GM23338 (cell line): Measurements from ENCODE around the gene TXNRD1. TPM values are rescaled to one million over a fixed set of nuclear protein-coding genes. Genes with fewer than 3 reads are reported as not detected.

Source experiments
- ATAC-seq: fragments of 200-7000 bp; cut with Tn5 transposase; 3 replicates; pipeline ENCODE4 v1.9.1; 2020
- DNase-seq: peaks from one replicate; pipeline ENCODE4 v3.0.0-alpha.2; 2015; ENCODE audit warnings: low spot score
- H2AFZ ChIP-seq: fragments of 200-600 bp; sonication (generic); 2 replicates; pipeline ENCODE4 v1.8.0; 2016; ENCODE audit warnings: antibody characterized with exemption, mild to moderate bottlenecking, moderate library complexity
- H3F3A ChIP-seq: fragments of 200-600 bp; sonication (generic); replicated peaks from 2 replicates; pipeline ENCODE4 v1.8.0; 2017; ENCODE audit warnings: antibody characterized with exemption, mixed run types, low read depth
- H3K27ac ChIP-seq: fragments of 200-600 bp; sonication (generic); 2 replicates; pipeline ENCODE4 v1.6.1; 2016; ENCODE audit warnings: low read depth
- H3K27me3 ChIP-seq: fragments of 200-600 bp; sonication (generic); 2 replicates; pipeline ENCODE4 v1.8.0; 2016; ENCODE audit warnings: mild to moderate bottlenecking, mixed run types, moderate library complexity; ENCODE audit not compliant: insufficient read depth
- H3K36me3 ChIP-seq: fragments of 200-600 bp; sonication (generic); 2 replicates; pipeline ENCODE4 v1.8.0; 2016; ENCODE audit warnings: mild to moderate bottlenecking; ENCODE audit not compliant: insufficient read depth
- H3K4me1 ChIP-seq: fragments of 200-600 bp; sonication (generic); 2 replicates; pipeline ENCODE4 v1.8.0; 2016; ENCODE audit warnings: mild to moderate bottlenecking, moderate library complexity; ENCODE audit not compliant: insufficient read depth
- H3K4me2 ChIP-seq: fragments of 200-600 bp; sonication (generic); 2 replicates; pipeline ENCODE4 v1.7.1; 2017; ENCODE audit warnings: mixed run types
- H3K4me3 ChIP-seq: fragments of 200-600 bp; sonication (generic); 2 replicates; pipeline ENCODE4 v1.6.1; 2016; ENCODE audit warnings: mixed run types
- H3K79me2 ChIP-seq: fragments of 200-600 bp; sonication (generic); replicated peaks from 2 replicates; pipeline ENCODE4 v1.8.0; 2017; ENCODE audit warnings: mild to moderate bottlenecking; ENCODE audit not compliant: insufficient read depth
- H3K9me2 ChIP-seq: fragments of 200-600 bp; sonication (generic); 2 replicates; pipeline ENCODE4 v1.8.0; 2017; ENCODE audit not compliant: insufficient read depth
- H4K20me1 ChIP-seq: fragments of 200-600 bp; sonication (generic); replicated peaks from 2 replicates; pipeline ENCODE4 v1.8.0; 2017; ENCODE audit warnings: mild to moderate bottlenecking; ENCODE audit not compliant: insufficient read depth
- H3K27ac Mint-ChIP-seq: 2 replicates; pipeline ENCODE4 v1.8.0; 2020; ENCODE audit warnings: inconsistent platforms, mild to moderate bottlenecking, moderate library complexity, mixed read lengths
- H3K27me3 Mint-ChIP-seq: 3 replicates; pipeline ENCODE4 v1.8.0; 2022; ENCODE audit warnings: low read depth, mild to moderate bottlenecking, moderate library complexity, mixed read lengths, inconsistent platforms; ENCODE audit not compliant: insufficient read depth, poor library complexity
- H3K36me3 Mint-ChIP-seq: 3 replicates; pipeline ENCODE4 v1.8.0; 2021; ENCODE audit warnings: low read depth, mild to moderate bottlenecking, inconsistent platforms, moderate library complexity, mixed read lengths
- H3K4me1 Mint-ChIP-seq: 3 replicates; pipeline ENCODE4 v1.8.0; 2020; ENCODE audit warnings: mild to moderate bottlenecking, inconsistent platforms, mixed read lengths
- H3K4me3 Mint-ChIP-seq: 3 replicates; pipeline ENCODE4 v1.8.0; 2021; ENCODE audit warnings: moderate library complexity, mild to moderate bottlenecking, inconsistent platforms, mixed read lengths
- H3K9me3 Mint-ChIP-seq: 3 replicates; pipeline ENCODE4 v1.8.0; 2020; ENCODE audit warnings: moderate library complexity, mild to moderate bottlenecking, inconsistent platforms, mixed read lengths
- CREB1 ChIP-seq: fragments of 250-450 bp; sonication (Bioruptor Pico); IDR thresholded peaks from 2 replicates; pipeline ENCODE4 v1.5.0; 2020; ENCODE audit warnings: low read depth, mild to moderate bottlenecking, moderate library complexity
- EZH2 ChIP-seq: fragments of 200-600 bp; sonication (generic); IDR thresholded peaks from one replicate; pipeline ENCODE4 v1.8.0; 2017; ENCODE audit warnings: antibody characterized with exemption, mild to moderate bottlenecking, low read depth; ENCODE audit not compliant: unreplicated experiment
- EZH2phosphoT487 ChIP-seq: fragments of 200-600 bp; sonication (generic); IDR thresholded peaks from one replicate; pipeline ENCODE4 v1.8.1; 2018; ENCODE audit warnings: antibody characterized with exemption; ENCODE audit not compliant: unreplicated experiment
- JUNB ChIP-seq: IDR thresholded peaks from one replicate; pipeline ENCODE4 v1.6.1; 2016; ENCODE audit warnings: antibody characterized with exemption; ENCODE audit not compliant: unreplicated experiment
- NANOG ChIP-seq: IDR thresholded peaks from 2 replicates; pipeline ENCODE4 v1.6.1; 2016; ENCODE audit warnings: antibody characterized with exemption, borderline replicate concordance
- POLR2AphosphoS5 ChIP-seq: IDR thresholded peaks from 2 replicates; pipeline ENCODE4 v1.6.1; 2016; ENCODE audit warnings: antibody characterized with exemption, low read depth
- STAT1 ChIP-seq: IDR thresholded peaks from one replicate; pipeline ENCODE4 v1.6.1; 2016; ENCODE audit warnings: antibody characterized with exemption; ENCODE audit not compliant: unreplicated experiment
- ZNF114 ChIP-seq: fragments of 250-450 bp; sonication (Bioruptor Pico); IDR thresholded peaks from 2 replicates; pipeline ENCODE4 v1.5.0; 2020; ENCODE audit warnings: mild to moderate bottlenecking, moderate library complexity
- ZNF331 ChIP-seq: fragments of 250-450 bp; sonication (Bioruptor Pico); IDR thresholded peaks from 2 replicates; pipeline ENCODE4 v1.5.0; 2020; ENCODE audit warnings: low read depth, mild to moderate bottlenecking, moderate library complexity
- polyA plus RNA-seq: library from polyadenylated mRNA; unstranded; fragments of >200 nt; fragmentation: Nextera tagmentation; extraction: Ambion mirVana; gene quantifications from 2 replicates; pipeline ENCODE4 v1.2.1, GENCODE V29; 2016
- total RNA-seq: library from RNA; depleted of rRNA; stranded (reverse); fragments of >200 nt; shearing (Covaris generic); gene quantifications from 2 replicates; pipeline ENCODE4 v1.2.3, GENCODE V29; 2014
- TF ChIP-seq, protein P1 (sequence below): fragments of 250-450 bp; sonication (Bioruptor Pico); IDR thresholded peaks from 2 replicates; pipeline ENCODE4 v1.5.0; 2020; ENCODE audit warnings: mild to moderate bottlenecking, moderate library complexity
- TF ChIP-seq, protein P2 (sequence below): IDR thresholded peaks from 2 replicates; pipeline ENCODE4 v1.6.1; 2016; ENCODE audit warnings: antibody characterized with exemption
- TF ChIP-seq, protein P3 (sequence below): IDR thresholded peaks from one replicate; pipeline ENCODE4 v1.6.1; 2018; ENCODE audit warnings: antibody characterized with exemption; ENCODE audit not compliant: unreplicated experiment
- TF ChIP-seq, protein P4 (sequence below), 2 experiments: fragments of 200-600 bp in 1 of 2; sonication (generic) in 1 of 2; conservative IDR thresholded peaks; 2 replicates each; pipeline versions ENCODE4 v1.5.1 to v1.6.1; 2016 to 2017; ENCODE audit warnings: antibody characterized with exemption in 2 of 2, low read depth in 2 of 2, mild to moderate bottlenecking in 2 of 2, moderate library complexity in 1 of 2

Gene TXNRD1
- total and polyA plus RNA-seq, 2 experiments from 2014 or later: 115 to 127 TPM

DNA sequence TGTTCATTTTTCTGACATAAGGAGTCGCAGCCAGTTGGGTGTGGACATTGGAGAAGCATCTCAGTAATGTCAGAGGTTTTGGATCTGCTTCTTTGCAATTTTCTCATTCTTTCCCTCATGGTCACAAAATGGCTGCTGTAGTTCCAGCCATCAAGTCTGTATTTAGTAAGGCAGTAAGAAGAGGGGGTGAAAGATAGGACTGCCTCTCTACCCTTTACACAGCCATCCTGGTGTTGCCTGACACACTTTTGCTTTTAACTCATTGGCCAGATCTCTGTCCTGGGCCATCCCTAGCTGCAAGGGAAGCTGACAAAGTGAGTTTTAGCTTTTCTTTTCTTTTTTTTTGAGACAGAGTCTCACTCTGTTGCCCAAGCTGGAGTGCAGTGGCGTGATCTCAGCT is 154.1 kb downstream of the TXNRD1 start:
- H4K20me1 ChIP-seq: no peaks in the 10 kb centered on the region
- TF ChIP-seq, protein P1, sequence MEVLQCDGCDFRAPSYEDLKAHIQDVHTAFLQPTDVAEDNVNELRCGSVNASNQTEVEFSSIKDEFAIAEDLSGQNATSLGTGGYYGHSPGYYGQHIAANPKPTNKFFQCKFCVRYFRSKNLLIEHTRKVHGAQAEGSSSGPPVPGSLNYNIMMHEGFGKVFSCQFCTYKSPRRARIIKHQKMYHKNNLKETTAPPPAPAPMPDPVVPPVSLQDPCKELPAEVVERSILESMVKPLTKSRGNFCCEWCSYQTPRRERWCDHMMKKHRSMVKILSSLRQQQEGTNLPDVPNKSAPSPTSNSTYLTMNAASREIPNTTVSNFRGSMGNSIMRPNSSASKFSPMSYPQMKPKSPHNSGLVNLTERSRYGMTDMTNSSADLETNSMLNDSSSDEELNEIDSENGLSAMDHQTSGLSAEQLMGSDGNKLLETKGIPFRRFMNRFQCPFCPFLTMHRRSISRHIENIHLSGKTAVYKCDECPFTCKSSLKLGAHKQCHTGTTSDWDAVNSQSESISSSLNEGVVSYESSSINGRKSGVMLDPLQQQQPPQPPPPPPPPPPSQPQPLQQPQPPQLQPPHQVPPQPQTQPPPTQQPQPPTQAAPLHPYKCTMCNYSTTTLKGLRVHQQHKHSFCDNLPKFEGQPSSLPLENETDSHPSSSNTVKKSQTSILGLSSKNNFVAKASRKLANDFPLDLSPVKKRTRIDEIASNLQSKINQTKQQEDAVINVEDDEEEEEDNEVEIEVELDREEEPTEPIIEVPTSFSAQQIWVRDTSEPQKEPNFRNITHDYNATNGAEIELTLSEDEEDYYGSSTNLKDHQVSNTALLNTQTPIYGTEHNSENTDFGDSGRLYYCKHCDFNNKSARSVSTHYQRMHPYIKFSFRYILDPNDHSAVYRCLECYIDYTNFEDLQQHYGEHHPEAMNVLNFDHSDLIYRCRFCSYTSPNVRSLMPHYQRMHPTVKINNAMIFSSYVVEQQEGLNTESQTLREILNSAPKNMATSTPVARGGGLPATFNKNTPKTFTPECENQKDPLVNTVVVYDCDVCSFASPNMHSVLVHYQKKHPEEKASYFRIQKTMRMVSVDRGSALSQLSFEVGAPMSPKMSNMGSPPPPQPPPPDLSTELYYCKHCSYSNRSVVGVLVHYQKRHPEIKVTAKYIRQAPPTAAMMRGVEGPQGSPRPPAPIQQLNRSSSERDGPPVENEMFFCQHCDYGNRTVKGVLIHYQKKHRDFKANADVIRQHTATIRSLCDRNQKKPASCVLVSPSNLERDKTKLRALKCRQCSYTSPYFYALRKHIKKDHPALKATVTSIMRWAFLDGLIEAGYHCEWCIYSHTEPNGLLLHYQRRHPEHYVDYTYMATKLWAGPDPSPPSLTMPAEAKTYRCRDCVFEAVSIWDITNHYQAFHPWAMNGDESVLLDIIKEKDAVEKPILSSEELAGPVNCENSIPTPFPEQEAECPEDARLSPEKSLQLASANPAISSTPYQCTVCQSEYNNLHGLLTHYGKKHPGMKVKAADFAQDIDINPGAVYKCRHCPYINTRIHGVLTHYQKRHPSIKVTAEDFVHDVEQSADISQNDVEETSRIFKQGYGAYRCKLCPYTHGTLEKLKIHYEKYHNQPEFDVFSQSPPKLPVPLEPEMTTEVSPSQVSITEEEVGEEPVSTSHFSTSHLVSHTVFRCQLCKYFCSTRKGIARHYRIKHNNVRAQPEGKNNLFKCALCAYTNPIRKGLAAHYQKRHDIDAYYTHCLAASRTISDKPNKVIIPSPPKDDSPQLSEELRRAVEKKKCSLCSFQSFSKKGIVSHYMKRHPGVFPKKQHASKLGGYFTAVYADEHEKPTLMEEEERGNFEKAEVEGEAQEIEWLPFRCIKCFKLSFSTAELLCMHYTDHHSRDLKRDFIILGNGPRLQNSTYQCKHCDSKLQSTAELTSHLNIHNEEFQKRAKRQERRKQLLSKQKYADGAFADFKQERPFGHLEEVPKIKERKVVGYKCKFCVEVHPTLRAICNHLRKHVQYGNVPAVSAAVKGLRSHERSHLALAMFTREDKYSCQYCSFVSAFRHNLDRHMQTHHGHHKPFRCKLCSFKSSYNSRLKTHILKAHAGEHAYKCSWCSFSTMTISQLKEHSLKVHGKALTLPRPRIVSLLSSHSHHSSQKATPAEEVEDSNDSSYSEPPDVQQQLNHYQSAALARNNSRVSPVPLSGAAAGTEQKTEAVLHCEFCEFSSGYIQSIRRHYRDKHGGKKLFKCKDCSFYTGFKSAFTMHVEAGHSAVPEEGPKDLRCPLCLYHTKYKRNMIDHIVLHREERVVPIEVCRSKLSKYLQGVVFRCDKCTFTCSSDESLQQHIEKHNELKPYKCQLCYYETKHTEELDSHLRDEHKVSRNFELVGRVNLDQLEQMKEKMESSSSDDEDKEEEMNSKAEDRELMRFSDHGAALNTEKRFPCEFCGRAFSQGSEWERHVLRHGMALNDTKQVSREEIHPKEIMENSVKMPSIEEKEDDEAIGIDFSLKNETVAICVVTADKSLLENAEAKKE (CRISPR knock-in tag): no peak
- TF ChIP-seq STAT1: no peak
- no peak for TF ChIP-seq JUNB
- TF ChIP-seq CREB1 (CRISPR knock-in tag): no peak
- TF ChIP-seq, protein P2, sequence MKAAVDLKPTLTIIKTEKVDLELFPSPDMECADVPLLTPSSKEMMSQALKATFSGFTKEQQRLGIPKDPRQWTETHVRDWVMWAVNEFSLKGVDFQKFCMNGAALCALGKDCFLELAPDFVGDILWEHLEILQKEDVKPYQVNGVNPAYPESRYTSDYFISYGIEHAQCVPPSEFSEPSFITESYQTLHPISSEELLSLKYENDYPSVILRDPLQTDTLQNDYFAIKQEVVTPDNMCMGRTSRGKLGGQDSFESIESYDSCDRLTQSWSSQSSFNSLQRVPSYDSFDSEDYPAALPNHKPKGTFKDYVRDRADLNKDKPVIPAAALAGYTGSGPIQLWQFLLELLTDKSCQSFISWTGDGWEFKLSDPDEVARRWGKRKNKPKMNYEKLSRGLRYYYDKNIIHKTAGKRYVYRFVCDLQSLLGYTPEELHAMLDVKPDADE: no peak
- TF ChIP-seq ZNF331 (CRISPR knock-in tag): no peak
- no peak for TF ChIP-seq NANOG
- TF ChIP-seq, protein P3, sequence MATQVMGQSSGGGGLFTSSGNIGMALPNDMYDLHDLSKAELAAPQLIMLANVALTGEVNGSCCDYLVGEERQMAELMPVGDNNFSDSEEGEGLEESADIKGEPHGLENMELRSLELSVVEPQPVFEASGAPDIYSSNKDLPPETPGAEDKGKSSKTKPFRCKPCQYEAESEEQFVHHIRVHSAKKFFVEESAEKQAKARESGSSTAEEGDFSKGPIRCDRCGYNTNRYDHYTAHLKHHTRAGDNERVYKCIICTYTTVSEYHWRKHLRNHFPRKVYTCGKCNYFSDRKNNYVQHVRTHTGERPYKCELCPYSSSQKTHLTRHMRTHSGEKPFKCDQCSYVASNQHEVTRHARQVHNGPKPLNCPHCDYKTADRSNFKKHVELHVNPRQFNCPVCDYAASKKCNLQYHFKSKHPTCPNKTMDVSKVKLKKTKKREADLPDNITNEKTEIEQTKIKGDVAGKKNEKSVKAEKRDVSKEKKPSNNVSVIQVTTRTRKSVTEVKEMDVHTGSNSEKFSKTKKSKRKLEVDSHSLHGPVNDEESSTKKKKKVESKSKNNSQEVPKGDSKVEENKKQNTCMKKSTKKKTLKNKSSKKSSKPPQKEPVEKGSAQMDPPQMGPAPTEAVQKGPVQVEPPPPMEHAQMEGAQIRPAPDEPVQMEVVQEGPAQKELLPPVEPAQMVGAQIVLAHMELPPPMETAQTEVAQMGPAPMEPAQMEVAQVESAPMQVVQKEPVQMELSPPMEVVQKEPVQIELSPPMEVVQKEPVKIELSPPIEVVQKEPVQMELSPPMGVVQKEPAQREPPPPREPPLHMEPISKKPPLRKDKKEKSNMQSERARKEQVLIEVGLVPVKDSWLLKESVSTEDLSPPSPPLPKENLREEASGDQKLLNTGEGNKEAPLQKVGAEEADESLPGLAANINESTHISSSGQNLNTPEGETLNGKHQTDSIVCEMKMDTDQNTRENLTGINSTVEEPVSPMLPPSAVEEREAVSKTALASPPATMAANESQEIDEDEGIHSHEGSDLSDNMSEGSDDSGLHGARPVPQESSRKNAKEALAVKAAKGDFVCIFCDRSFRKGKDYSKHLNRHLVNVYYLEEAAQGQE: no peak
- TF ChIP-seq, protein P4, sequence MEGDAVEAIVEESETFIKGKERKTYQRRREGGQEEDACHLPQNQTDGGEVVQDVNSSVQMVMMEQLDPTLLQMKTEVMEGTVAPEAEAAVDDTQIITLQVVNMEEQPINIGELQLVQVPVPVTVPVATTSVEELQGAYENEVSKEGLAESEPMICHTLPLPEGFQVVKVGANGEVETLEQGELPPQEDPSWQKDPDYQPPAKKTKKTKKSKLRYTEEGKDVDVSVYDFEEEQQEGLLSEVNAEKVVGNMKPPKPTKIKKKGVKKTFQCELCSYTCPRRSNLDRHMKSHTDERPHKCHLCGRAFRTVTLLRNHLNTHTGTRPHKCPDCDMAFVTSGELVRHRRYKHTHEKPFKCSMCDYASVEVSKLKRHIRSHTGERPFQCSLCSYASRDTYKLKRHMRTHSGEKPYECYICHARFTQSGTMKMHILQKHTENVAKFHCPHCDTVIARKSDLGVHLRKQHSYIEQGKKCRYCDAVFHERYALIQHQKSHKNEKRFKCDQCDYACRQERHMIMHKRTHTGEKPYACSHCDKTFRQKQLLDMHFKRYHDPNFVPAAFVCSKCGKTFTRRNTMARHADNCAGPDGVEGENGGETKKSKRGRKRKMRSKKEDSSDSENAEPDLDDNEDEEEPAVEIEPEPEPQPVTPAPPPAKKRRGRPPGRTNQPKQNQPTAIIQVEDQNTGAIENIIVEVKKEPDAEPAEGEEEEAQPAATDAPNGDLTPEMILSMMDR (conservative IDR thresholded peaks at IDR 0.05; ENCODE audit: low read depth in 2 of 2): no peak
- no peak for TF ChIP-seq POLR2AphosphoS5
- TF ChIP-seq EZH2: no peak
- TF ChIP-seq EZH2phosphoT487: no peak
- no peak for TF ChIP-seq ZNF114 (CRISPR knock-in tag)
- no peak overlapping the region for H3K4me2 ChIP-seq
- H3K9me3 Mint-ChIP-seq: peaks cover 28% of the 10 kb centered on the region
- peaks cover 27% of the 10 kb centered on the region for H3K36me3 Mint-ChIP-seq
- H3K4me1 ChIP-seq: peaks cover 9% of the 10 kb centered on the region
- peaks cover 32% of the 10 kb centered on the region for H3K4me1 Mint-ChIP-seq
- ATAC-seq: no peak
- H3F3A ChIP-seq: no peaks in the 10 kb centered on the region
- H3K27me3 Mint-ChIP-seq: peaks cover 20% of the 10 kb centered on the region
- H3K4me3 Mint-ChIP-seq: no peak overlapping the region; the same call in 2 of the 3 replicates
- H3K79me2 ChIP-seq: no peaks in the 10 kb centered on the region
- H3K27ac ChIP-seq: no peak overlapping the region
- H3K27me3 ChIP-seq: no peaks in the 10 kb centered on the region
- H3K9me2 ChIP-seq: peaks cover 4% of the 10 kb centered on the region; the same call in 1 of the 2 replicates
- no peak overlapping the region for H2AFZ ChIP-seq
- no peak for DNase-seq
- H3K36me3 ChIP-seq: no peaks in the 10 kb centered on the region; the same call in 1 of the 2 replicates
- no peak overlapping the region for H3K27ac Mint-ChIP-seq
- H3K4me3 ChIP-seq: no peak overlapping the region
